HTR-8/SVneo (cell line): ENCODE measurements around the gene TPI1.
"Not testable (repeated sequence)": the region's sequence is repeated elsewhere in the genome, so short reads cannot be mapped to it uniquely, and the experiment has no call there.

Experiments used
- DNase-seq: peaks from one replicate; pipeline ENCODE4 v3.0.0; 2011; ENCODE audit warnings: low spot score, mixed read lengths; ENCODE audit not compliant: insufficient read length
- FAIRE-seq: peaks from 2 replicates; lab custom pipeline; 2011; peaks lifted over from hg19 to GRCh38; lab: Jason Lieb, UNC

The TPI1 gene

GRCh38 chr12:6886206-6886999 is 19.1 kb downstream of the TPI1 start:
- not testable (repeated sequence) for FAIRE-seq, DNase-seq

- FAIRE-seq (no peak), DNase-seq (no peak)
Observed at GRCh38 chr12:6887460-6887859, 20.1 kb downstream of the TPI1 start.

GRCh38 chr12:6888360-6888759 is 21.0 kb downstream of the TPI1 start:
- no peak for FAIRE-seq
- no peak for DNase-seq

GRCh38 chr12:6888794-6889193 is 21.5 kb downstream of the TPI1 start:
- not testable (repeated sequence) for DNase-seq, FAIRE-seq

GRCh38 chr12:6889775-6890573 is 22.6 kb downstream of the TPI1 start:
- not testable (repeated sequence) for FAIRE-seq, DNase-seq

GRCh38 chr12:6890789-6891645 is 23.7 kb downstream of the TPI1 start:
- peak; percentile 99 for FAIRE-seq
- DNase-seq: peak; percentile 99

- FAIRE-seq (no peak), DNase-seq (no peak)
Observed at GRCh38 chr12:6891646-6892001, 24.3 kb downstream of the TPI1 start.

- DNase-seq, FAIRE-seq: not testable (repeated sequence)
Observed at GRCh38 chr12:6892683-6893082, 25.4 kb downstream of the TPI1 start.

- DNase-seq (no peak), FAIRE-seq (no peak)
Observed at GRCh38 chr12:6894321-6894720, 27.0 kb downstream of the TPI1 start.

GRCh38 chr12:6896846-6897435 is 29.6 kb downstream of the TPI1 start:
- FAIRE-seq (no peak), DNase-seq (no peak)

- no peak for DNase-seq
- FAIRE-seq: no peak
Observed at GRCh38 chr12:6899427-6899826, 32.1 kb downstream of the TPI1 start.

GRCh38 chr12:6899837-6900519 is 32.6 kb downstream of the TPI1 start:
- DNase-seq (no peak), FAIRE-seq (no peak)

- no peak for DNase-seq
- FAIRE-seq: no peak
Observed at GRCh38 chr12:6902448-6902847, 35.1 kb downstream of the TPI1 start.

GRCh38 chr12:6903722-6904121 is 36.4 kb downstream of the TPI1 start:
- DNase-seq (no peak), FAIRE-seq (peak; percentile 74)

- DNase-seq (peak; percentile 95), FAIRE-seq (peak; percentile 99)
Observed at GRCh38 chr12:6904280-6905276, 37.2 kb downstream of the TPI1 start, which contains the start of gene LRRC23. Gene LRRC23, plus strand, starts transcription at chr12:6904822. Its CDS starts 812 bp downstream, at chr12:6905634.

GRCh38 chr12:6905414-6906040 is 38.2 kb downstream of the TPI1 start:
- DNase-seq: no peak
- peak; percentile 73 for FAIRE-seq

GRCh38 chr12:6908141-6908540 is 40.8 kb downstream of the TPI1 start:
- not testable (repeated sequence) for FAIRE-seq, DNase-seq
